ENCODE results near the gene ADAMTS10. TPM values are rescaled to one million over a fixed set of nuclear protein-coding genes. Genes with fewer than 3 reads are reported as not detected.

The ADAMTS10 gene
- total and polyA plus RNA-seq, 2 of the 8 experiments (the other 6 are each of a cell fraction or from before 2014, with no cell fraction given): 6.9 to 17.4 TPM

DNA sequence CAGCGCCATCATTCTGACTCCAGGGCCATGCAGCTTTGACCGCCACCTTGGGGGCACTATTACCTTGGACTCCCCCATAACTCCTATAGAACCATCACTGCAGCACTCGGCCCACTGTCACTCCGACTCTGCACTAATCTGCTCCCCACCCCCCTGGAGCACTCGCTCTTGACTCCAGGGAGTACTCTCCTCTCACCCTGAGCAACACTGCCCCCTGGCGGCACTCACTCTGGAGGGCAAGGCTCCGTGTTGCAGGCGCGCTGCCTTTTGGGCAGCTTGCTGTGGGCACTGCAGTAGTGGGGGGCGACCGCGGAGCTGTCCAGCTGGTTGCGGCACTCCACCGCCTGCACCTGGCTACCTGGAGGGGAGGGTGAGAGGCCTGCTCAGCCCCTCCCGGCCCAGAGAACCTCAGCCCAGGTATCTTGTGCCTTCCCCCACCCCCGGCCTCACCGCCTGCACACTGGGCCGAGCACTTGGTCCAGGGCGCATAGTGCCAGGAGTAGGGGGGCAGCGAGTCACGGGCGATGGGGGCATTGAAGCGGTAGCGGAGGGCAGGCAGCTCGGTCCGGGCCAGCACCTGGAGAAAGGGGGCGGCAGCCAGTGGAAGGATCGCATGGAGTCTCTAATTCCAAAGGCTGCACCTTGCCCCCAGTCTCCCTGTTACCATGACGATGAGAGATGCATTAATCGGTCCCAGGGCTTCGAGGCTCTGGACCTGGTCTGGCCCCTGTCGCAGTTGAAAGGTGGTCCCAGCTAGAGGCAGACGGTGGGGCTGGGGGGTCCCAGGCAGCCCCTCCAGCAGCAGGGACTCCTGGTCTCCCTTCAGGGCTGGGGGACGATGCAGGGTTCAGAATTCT is 24.4 kb downstream of the ADAMTS10 start (continued):
- TF ChIP-seq, protein P1, sequence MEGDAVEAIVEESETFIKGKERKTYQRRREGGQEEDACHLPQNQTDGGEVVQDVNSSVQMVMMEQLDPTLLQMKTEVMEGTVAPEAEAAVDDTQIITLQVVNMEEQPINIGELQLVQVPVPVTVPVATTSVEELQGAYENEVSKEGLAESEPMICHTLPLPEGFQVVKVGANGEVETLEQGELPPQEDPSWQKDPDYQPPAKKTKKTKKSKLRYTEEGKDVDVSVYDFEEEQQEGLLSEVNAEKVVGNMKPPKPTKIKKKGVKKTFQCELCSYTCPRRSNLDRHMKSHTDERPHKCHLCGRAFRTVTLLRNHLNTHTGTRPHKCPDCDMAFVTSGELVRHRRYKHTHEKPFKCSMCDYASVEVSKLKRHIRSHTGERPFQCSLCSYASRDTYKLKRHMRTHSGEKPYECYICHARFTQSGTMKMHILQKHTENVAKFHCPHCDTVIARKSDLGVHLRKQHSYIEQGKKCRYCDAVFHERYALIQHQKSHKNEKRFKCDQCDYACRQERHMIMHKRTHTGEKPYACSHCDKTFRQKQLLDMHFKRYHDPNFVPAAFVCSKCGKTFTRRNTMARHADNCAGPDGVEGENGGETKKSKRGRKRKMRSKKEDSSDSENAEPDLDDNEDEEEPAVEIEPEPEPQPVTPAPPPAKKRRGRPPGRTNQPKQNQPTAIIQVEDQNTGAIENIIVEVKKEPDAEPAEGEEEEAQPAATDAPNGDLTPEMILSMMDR (IDR thresholded peaks at IDR 0.05; ENCODE audit: control extremely low read depth in 1 of 3, insufficient read depth in 1 of 3, low read depth in 1 of 3, low read length in 3 of 3): peak; percentile 89 to 98 (median 93)
- TF ChIP-seq BCL11A (IDR thresholded peaks at IDR 0.05; ENCODE audit: low read depth in 2 of 2, low read length in 2 of 2): no peak
- no peak for TF ChIP-seq CBX5 (IDR thresholded peaks at IDR 0.05; ENCODE audit: low read depth, low read length)
- peak; percentile 69 for TF ChIP-seq YY1 (IDR thresholded peaks at IDR 0.05; ENCODE audit: low read depth, low read length)
- TF ChIP-seq PHF8 (conservative IDR thresholded peaks at IDR 0.05; ENCODE audit: low read depth, low read length): no peak
- no peak for TF ChIP-seq SP4 (IDR thresholded peaks at IDR 0.05; ENCODE audit: low read length)
- TF ChIP-seq TBP (IDR thresholded peaks at IDR 0.05; ENCODE audit: low read depth, low read length): no peak
- TF ChIP-seq, protein P2, sequence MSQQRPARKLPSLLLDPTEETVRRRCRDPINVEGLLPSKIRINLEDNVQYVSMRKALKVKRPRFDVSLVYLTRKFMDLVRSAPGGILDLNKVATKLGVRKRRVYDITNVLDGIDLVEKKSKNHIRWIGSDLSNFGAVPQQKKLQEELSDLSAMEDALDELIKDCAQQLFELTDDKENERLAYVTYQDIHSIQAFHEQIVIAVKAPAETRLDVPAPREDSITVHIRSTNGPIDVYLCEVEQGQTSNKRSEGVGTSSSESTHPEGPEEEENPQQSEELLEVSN (IDR thresholded peaks at IDR 0.05): no peak
- no peak for TF ChIP-seq ASH2L (IDR thresholded peaks at IDR 0.05; ENCODE audit: low read length)
- TF ChIP-seq MAFK (IDR thresholded peaks at IDR 0.05; ENCODE audit: low read depth, low read length): no peak
- TF ChIP-seq KDM4A (IDR thresholded peaks at IDR 0.05; ENCODE audit: low read depth, low read length, severe bottlenecking): no peak
- TF ChIP-seq HDAC6 (IDR thresholded peaks at IDR 0.05; ENCODE audit: low read depth, low read length): no peak
- TF ChIP-seq SAP30 (IDR thresholded peaks at IDR 0.05; ENCODE audit: insufficient read depth, insufficient replicate concordance, low read length): no peak
- no peak for TF ChIP-seq RXRA (IDR thresholded peaks at IDR 0.05; ENCODE audit: insufficient read depth, low read depth, low read length)
- TF ChIP-seq SIRT6 (IDR thresholded peaks at IDR 0.05; ENCODE audit: low read length): no peak
- peak; percentile 45 for TF ChIP-seq TAF7 (optimal IDR thresholded peaks at IDR 0.05; ENCODE audit: borderline replicate concordance, low read depth, low read length)
- no peak for TF ChIP-seq CBX8 (IDR thresholded peaks at IDR 0.05; ENCODE audit: borderline replicate concordance, low read depth, low read length)
- TF ChIP-seq RFX5 (IDR thresholded peaks at IDR 0.05; ENCODE audit: borderline replicate concordance, low read depth, low read length): no peak
- no peak for TF ChIP-seq CHD1 (IDR thresholded peaks at IDR 0.05; ENCODE audit: low read depth, low read length)
- TF ChIP-seq, protein P3, sequence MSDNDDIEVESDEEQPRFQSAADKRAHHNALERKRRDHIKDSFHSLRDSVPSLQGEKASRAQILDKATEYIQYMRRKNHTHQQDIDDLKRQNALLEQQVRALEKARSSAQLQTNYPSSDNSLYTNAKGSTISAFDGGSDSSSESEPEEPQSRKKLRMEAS (IDR thresholded peaks at IDR 0.05): 0 out of 2 replicates have a peak, but pooled peaks have one; percentile 8
